IMR-90 (cell line): Measurements from ENCODE around the gene KLHL2. TPM values are rescaled to one million over a fixed set of nuclear protein-coding genes. Genes with fewer than 3 reads are reported as not detected.

ENCODE experiments used
- ATAC-seq: fragments of 200-7000 bp; cut with Tn5 transposase; 2 replicates; pipeline ENCODE4 v1.9.1; 2020; ENCODE audit warnings: low read depth, mild to moderate bottlenecking, moderate library complexity
- BruUV-seq: library from RNA; stranded (reverse); fragments of 400-500 nt; replicated peaks from 2 replicates; lab custom pipeline; 2021; lab: Mats Ljungman, UMichigan
- CTCF ChIA-PET: fragments of 300-600 bp; formaldehyde crosslinking; extraction: SDS; loops from one replicate; lab custom pipeline; 2021; ENCODE audit warnings: antibody characterized with exemption; lab: Yijun Ruan, JAX
- POLR2A ChIA-PET: fragments of 300-600 bp; sonication (Branson Sonifier 250); formaldehyde crosslinking; loops from one replicate; lab custom pipeline; 2022; ENCODE audit warnings: antibody characterized with exemption; ENCODE audit not compliant: unreplicated experiment; lab: Charles Lee
- DNase-seq: peaks from one replicate; pipeline ENCODE4 v3.0.0; 2013
- H2AFZ ChIP-seq: replicated peaks from 2 replicates; pipeline ENCODE3; 2013; ENCODE audit warnings: low read length, mild to moderate bottlenecking; ENCODE audit not compliant: poor library complexity
- H2AK5ac ChIP-seq: 2 replicates; pipeline ENCODE4 v1.6.1; 2013; ENCODE audit warnings: low read depth, low read length, inconsistent platforms
- H2AK9ac ChIP-seq: replicated peaks from 2 replicates; pipeline ENCODE3; 2013; ENCODE audit warnings: mild to moderate bottlenecking, low read depth, low read length, moderate library complexity; ENCODE audit not compliant: poor library complexity
- H2BK120ac ChIP-seq: 2 replicates; pipeline ENCODE4 v1.6.1; 2013; ENCODE audit warnings: low read depth, low read length, inconsistent platforms
- H2BK15ac ChIP-seq: 3 replicates; pipeline ENCODE4 v1.6.1; 2013; ENCODE audit warnings: low read depth, low read length, inconsistent platforms
- H2BK20ac ChIP-seq: 2 replicates; pipeline ENCODE4 v1.6.1; 2013; ENCODE audit warnings: low read depth, mild to moderate bottlenecking, inconsistent platforms, low read length, moderate library complexity
- H2BK5ac ChIP-seq: 2 replicates; pipeline ENCODE4 v1.6.1; 2013; ENCODE audit warnings: mild to moderate bottlenecking, low read depth, low read length, inconsistent platforms; ENCODE audit not compliant: poor library complexity, severe bottlenecking
- H3K14ac ChIP-seq: replicated peaks from 2 replicates; pipeline ENCODE4 v1.6.1; 2013; ENCODE audit warnings: low read depth, low read length, inconsistent platforms
- H3K18ac ChIP-seq: 2 replicates; pipeline ENCODE4 v1.6.1; 2013; ENCODE audit warnings: low read depth, low read length, control low read depth
- H3K23ac ChIP-seq: 2 replicates; pipeline ENCODE4 v1.6.1; 2013; ENCODE audit warnings: low read depth, low read length, inconsistent platforms
- H3K27ac ChIP-seq: 2 replicates; pipeline ENCODE4 v1.5.1; 2013; ENCODE audit warnings: mild to moderate bottlenecking, control low read depth, low read length; ENCODE audit not compliant: insufficient read depth
- H3K27me3 ChIP-seq: 2 replicates; pipeline ENCODE4 v1.6.1; 2013; ENCODE audit warnings: low read length; ENCODE audit not compliant: control insufficient read depth, insufficient read depth
- H3K36me3 ChIP-seq: 2 replicates; pipeline ENCODE4 v1.6.1; 2013; ENCODE audit warnings: low read length, mixed read lengths; ENCODE audit not compliant: control insufficient read depth, insufficient read depth
- H3K4ac ChIP-seq: 2 replicates; pipeline ENCODE4 v1.6.1; 2013; ENCODE audit warnings: low read depth, low read length, inconsistent platforms
- H3K4me1 ChIP-seq: 2 replicates; pipeline ENCODE4 v1.6.1; 2013; ENCODE audit warnings: low read length, mixed read lengths; ENCODE audit not compliant: control insufficient read depth, insufficient read depth
- H3K4me2 ChIP-seq: 2 replicates; pipeline ENCODE4 v1.6.1; 2013; ENCODE audit warnings: low read depth, mild to moderate bottlenecking, control low read depth, low read length, moderate library complexity
- H3K4me3 ChIP-seq: 2 replicates; pipeline ENCODE4 v1.5.1; 2013; ENCODE audit warnings: low read depth, mild to moderate bottlenecking, control low read depth, low read length, moderate library complexity; ENCODE audit not compliant: insufficient read depth
- H3K56ac ChIP-seq: 2 replicates; pipeline ENCODE4 v1.6.1; 2013; ENCODE audit warnings: low read length, inconsistent platforms; ENCODE audit not compliant: insufficient read depth; ENCODE audit errors: extremely low read depth
- H3K79me1 ChIP-seq, 2 experiments: 2 replicates each; pipeline ENCODE4 v1.6.1; 2013; ENCODE audit warnings: low read length in 2 of 2, inconsistent platforms in 1 of 2, low read depth in 1 of 2
- H3K9ac ChIP-seq: 2 replicates; pipeline ENCODE4 v1.6.1; 2013; ENCODE audit warnings: low read depth, low read length, control low read depth
- H3K9me1 ChIP-seq: 2 replicates; pipeline ENCODE4 v1.6.1; 2013; ENCODE audit warnings: low read length, inconsistent platforms; ENCODE audit not compliant: insufficient read depth
- H3K9me3 ChIP-seq: 2 replicates; pipeline ENCODE4 v1.6.1; 2013; ENCODE audit warnings: low read length; ENCODE audit not compliant: control insufficient read depth, insufficient read depth
- H4K20me1 ChIP-seq: 2 replicates; pipeline ENCODE4 v1.6.1; 2013; ENCODE audit warnings: low read length, inconsistent platforms; ENCODE audit not compliant: insufficient read depth
- H4K5ac ChIP-seq: 2 replicates; pipeline ENCODE4 v1.6.1; 2013; ENCODE audit warnings: mild to moderate bottlenecking, low read depth, low read length, control low read depth
- H4K8ac ChIP-seq, 2 experiments: 2 replicates each; pipeline ENCODE4 v1.6.1; 2013; ENCODE audit warnings: low read depth in 2 of 2, low read length in 2 of 2, control low read depth in 1 of 2, inconsistent platforms in 1 of 2
- H4K91ac ChIP-seq: 2 replicates; pipeline ENCODE4 v1.6.1; 2013; ENCODE audit warnings: low read depth, low read length, inconsistent platforms; ENCODE audit not compliant: insufficient read depth
- BHLHE40 ChIP-seq: fragments of 150-350 bp; IDR thresholded peaks from 2 replicates; pipeline ENCODE4 v1.6.1; 2016; ENCODE audit warnings: mild to moderate bottlenecking, low read depth, low read length
- CEBPB ChIP-seq: IDR thresholded peaks from 2 replicates; pipeline ENCODE4 v1.6.1; 2012; ENCODE audit warnings: low read depth, low read length, improper control_type of control experiment
- CHD1 ChIP-seq: IDR thresholded peaks from 2 replicates; pipeline ENCODE4 v1.6.1; 2012; ENCODE audit warnings: low read depth, low read length, improper control_type of control experiment
- CTCF ChIP-seq: conservative IDR thresholded peaks from 2 replicates; pipeline ENCODE4 v1.5.1; 2012; ENCODE audit warnings: mild to moderate bottlenecking, low read depth, low read length, improper control_type of control experiment
- ELK1 ChIP-seq: fragments of 150-350 bp; IDR thresholded peaks from 2 replicates; pipeline ENCODE4 v1.6.1; 2016; ENCODE audit warnings: low read depth, mild to moderate bottlenecking, low read length, moderate library complexity, borderline replicate concordance
- FOS ChIP-seq: fragments of 150-350 bp; IDR thresholded peaks from 2 replicates; pipeline ENCODE4 v1.6.1; 2016; ENCODE audit warnings: low read depth, low read length
- MAFK ChIP-seq: IDR thresholded peaks from 2 replicates; pipeline ENCODE4 v1.6.1; 2012; ENCODE audit warnings: low read depth, low read length, improper control_type of control experiment
- MXI1 ChIP-seq: IDR thresholded peaks from 2 replicates; pipeline ENCODE4 v1.6.1; 2012; ENCODE audit warnings: low read depth, mild to moderate bottlenecking, low read length, moderate library complexity, borderline replicate concordance
- NFE2L2 ChIP-seq: fragments of 150-350 bp; IDR thresholded peaks from 2 replicates; pipeline ENCODE4 v1.6.1; 2016; ENCODE audit warnings: low read depth, mild to moderate bottlenecking, low read length
- POLR2A ChIP-seq: IDR thresholded peaks from 2 replicates; pipeline ENCODE4 v1.6.1; 2012; ENCODE audit warnings: mild to moderate bottlenecking, low read depth, low read length
- RCOR1 ChIP-seq: IDR thresholded peaks from 2 replicates; pipeline ENCODE4 v1.6.1; 2012; ENCODE audit warnings: mild to moderate bottlenecking, low read length, improper control_type of control experiment; ENCODE audit not compliant: insufficient replicate concordance
- RFX5 ChIP-seq: IDR thresholded peaks from 2 replicates; pipeline ENCODE4 v1.8.0; 2012; ENCODE audit warnings: low read depth, mild to moderate bottlenecking, low read length, moderate library complexity
- SMC3 ChIP-seq: fragments of 150-350 bp; IDR thresholded peaks from 2 replicates; pipeline ENCODE4 v1.6.1; 2016; ENCODE audit warnings: low read depth, mild to moderate bottlenecking, antibody characterized with exemption, low read length, moderate library complexity
- USF2 ChIP-seq: fragments of 150-350 bp; IDR thresholded peaks from 2 replicates; pipeline ENCODE4 v1.6.1; 2017; ENCODE audit warnings: mild to moderate bottlenecking, antibody characterized with exemption, low read length, low read depth
- WGBS, 2 experiments: methylation state at CpG; one replicate each; pipeline versions ENCODE4 v1.1.5 to v1.1.7; 2013; ENCODE audit warnings: missing lambda C conversion rate in 2 of 2; ENCODE audit not compliant: insufficient read length in 1 of 2; ENCODE audit errors: extremely low coverage in 2 of 2; 5-methylcytosine and 5-hydroxymethylcytosine counted together
- dilution Hi-C: fragments of 300-500 bp; cut with HindIII; formaldehyde crosslinking; loops from one replicate; pipeline ENCODE4 v1.14.3; 2018; ENCODE audit warnings: low sequenced_read_pairs; ENCODE audit not compliant: unreplicated experiment
- in situ Hi-C: fragments of 300-500 bp; cut with MboI; formaldehyde crosslinking; loops from 3 replicates; pipeline ENCODE4 v1.14.3; 2019; ENCODE audit warnings: low sequenced_read_pairs, inconsistent platforms, mixed read lengths
- intact Hi-C: fragments of 100-400 bp; cut with micrococcal nuclease; formaldehyde crosslinking; loops from 2 replicates; pipeline ENCODE4 v1.10.0; 2022
- polyA plus RNA-seq, 3 experiments: library from polyadenylated mRNA; depleted of rRNA; stranded (reverse); fragments of >200 nt; gene quantifications; 2 replicates each; pipeline ENCODE4 v1.2.3, GENCODE V29; 2012; ENCODE audit warnings: low replicate concordance in 1 of 3
- total RNA-seq: library from RNA; depleted of rRNA; stranded (reverse); fragments of >200 nt; gene quantifications from 2 replicates; pipeline ENCODE4 v1.2.3, GENCODE V29; 2012

Gene KLHL2
- total and polyA plus RNA-seq, 2 of the 4 experiments (the other 2 are of a cell fraction), result 11.0 to 12.4 TPM

- no peak overlapping the region for H3K18ac ChIP-seq
- ChIA-PET POLR2A (no interaction called here), CTCF (no interaction called here)
- no peak overlapping the region for H4K91ac ChIP-seq
- H3K4me3 ChIP-seq, result no peak overlapping the region
- ATAC-seq (no peak), DNase-seq (no peak)
- H3K56ac ChIP-seq, result no peak overlapping the region
- H3K9me1 ChIP-seq, result no peaks in the 10 kb centered on the region
- H2AK5ac ChIP-seq, result no peak overlapping the region
- no peak overlapping the region for H3K27ac ChIP-seq
- no peak overlapping the region for H3K4ac ChIP-seq
- H2AFZ ChIP-seq, result no peak overlapping the region
- no peaks in the 10 kb centered on the region for H3K4me1 ChIP-seq
- no peak overlapping the region for H2BK20ac ChIP-seq
- dilution Hi-C loops (no loop called here), in situ Hi-C loops (no loop called here), intact Hi-C loops (no loop called here)
- H3K14ac ChIP-seq, result no peak overlapping the region
- no peaks in the 10 kb centered on the region for H4K20me1 ChIP-seq
- no peak overlapping the region for H2BK15ac ChIP-seq
- H3K9me3 ChIP-seq, result no peaks in the 10 kb centered on the region
- no TSS peak for BruUV-seq
- TF ChIP-seq BHLHE40 (no peak), ELK1 (no peak), NFE2L2 (no peak), SMC3 (no peak), CEBPB (no peak), CTCF (no peak), RCOR1 (no peak), POLR2A (no peak), RFX5 (no peak), MAFK (no peak), CHD1 (no peak), FOS (no peak), MXI1 (no peak), USF2 (no peak)
- no peak overlapping the region for H4K8ac ChIP-seq
- H3K4me2 ChIP-seq, result no peak overlapping the region
- H3K9ac ChIP-seq, result no peak overlapping the region
- peak overlapping the region; percentile 58 for H2AK9ac ChIP-seq
- H3K79me1 ChIP-seq, result peaks cover 0 to 5% of the 10 kb centered on the region in 2 experiments; a peak in 1 of 4 replicates
- H3K27me3 ChIP-seq, result no peaks in the 10 kb centered on the region
- H3K36me3 ChIP-seq, result peaks cover 2% of the 10 kb centered on the region; the same call in 1 of the 2 replicates
- 100% methylated on average over 1 of the region's 2 CpGs; no CpG with 5 or more reads in 1 of the 2 experiments for WGBS, 2 experiments
- H3K23ac ChIP-seq, result no peak overlapping the region
- no peak overlapping the region for H2BK120ac ChIP-seq
- no peak overlapping the region for H4K5ac ChIP-seq
- H2BK5ac ChIP-seq, result no peak overlapping the region
Measured at GRCh38 chr4:165308606-165309005, 101.2 kb downstream of the KLHL2 start.
